ENCODE results near the gene TENT5C. TPM values are rescaled to one million over a fixed set of nuclear protein-coding genes. Genes with fewer than 3 reads are reported as not detected.

Gene TENT5C
- total and polyA plus RNA-seq, 9 of the 15 experiments (the other 6 are each of a cell fraction or from before 2014, with no cell fraction given) = 1.8 to 7.7 (median 4.0) TPM

DNA sequence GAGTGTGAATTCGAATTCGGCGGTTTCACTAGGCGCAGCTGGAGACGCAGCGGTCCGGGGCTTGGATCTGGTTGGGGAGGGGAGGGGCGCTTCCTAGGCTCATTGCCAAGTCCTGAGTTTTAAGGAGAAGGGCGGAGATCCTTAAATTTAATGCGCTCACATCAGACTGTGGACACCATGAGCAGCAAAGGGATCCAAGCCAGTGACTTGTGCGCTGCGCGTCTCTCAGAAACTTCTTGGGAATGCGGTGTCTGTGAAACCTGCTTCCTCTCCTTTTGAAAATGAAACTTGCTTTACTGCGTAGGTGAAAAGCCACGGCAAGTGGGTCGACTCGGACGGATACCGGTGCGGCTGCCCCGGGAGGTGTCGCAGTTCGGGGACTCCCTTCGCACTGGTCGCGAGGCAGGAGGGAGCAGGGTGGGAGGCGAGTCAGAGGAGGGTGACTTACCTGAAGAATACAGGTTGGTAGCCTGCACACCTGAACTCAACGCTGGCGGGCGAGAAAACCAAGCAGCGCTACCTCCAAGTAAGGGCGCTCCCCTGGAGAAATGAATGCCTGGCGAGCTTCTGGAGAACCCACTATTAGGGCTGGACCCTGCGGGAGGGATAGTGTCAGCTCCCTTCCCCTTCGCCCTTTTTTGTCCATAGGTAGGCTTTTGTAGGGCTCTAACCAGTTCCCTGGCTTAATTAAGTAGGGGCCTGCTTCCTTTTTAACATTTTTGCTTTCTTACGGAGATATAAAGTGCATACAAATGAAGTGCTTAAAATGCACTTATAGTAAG lies 992 bp downstream of the TENT5C start (continued):
- no peak for TF ChIP-seq ZNF146 (CRISPR knock-in tag; IDR thresholded peaks at IDR 0.05; ENCODE audit: unreplicated experiment)
- TF ChIP-seq E2F8 (IDR thresholded peaks at IDR 0.05; ENCODE audit: low read depth, partially characterized antibody) = no peak
- peak in 1 of 2 experiments; percentile 26; a peak in 1 of 4 replicates for TF ChIP-seq MAZ (CRISPR knock-in tag; conservative IDR thresholded peaks at IDR 0.05 in 1 of 2, IDR thresholded peaks at IDR 0.05 in 1 of 2)
- TF ChIP-seq BRCA1 (IDR thresholded peaks at IDR 0.05) = no peak
- TF ChIP-seq BRCA1 (CRISPR knock-in tag; IDR thresholded peaks at IDR 0.05) = no peak
- peak; percentile 19; the same call in 1 of the 2 replicates for TF ChIP-seq ARID2 (IDR thresholded peaks at IDR 0.05)
- no peak for TF ChIP-seq RFX1 (IDR thresholded peaks at IDR 0.05)
- no peak for TF ChIP-seq FOSL1 (tag; conservative IDR thresholded peaks at IDR 0.05)
- TF ChIP-seq NCOA2 (IDR thresholded peaks at IDR 0.05; ENCODE audit: partially characterized antibody in 2 of 2) = no peak
- peak; percentile 21 for TF ChIP-seq KDM5B (IDR thresholded peaks at IDR 0.05; ENCODE audit: insufficient replicate concordance, low read depth, low read length)
- TF ChIP-seq MXI1 (IDR thresholded peaks at IDR 0.05; ENCODE audit: low read depth, low read length) = no peak
- TF ChIP-seq ZNF282 (CRISPR knock-in tag; IDR thresholded peaks at IDR 0.05) = no peak
- no peak for TF ChIP-seq ZFP30 (CRISPR knock-in tag; IDR thresholded peaks at IDR 0.05; ENCODE audit: borderline replicate concordance)
- no peak for TF ChIP-seq CBX3 (IDR thresholded peaks at IDR 0.05; ENCODE audit: borderline replicate concordance in 1 of 2, low read length in 2 of 2)
- no peak for TF ChIP-seq ARID3B (CRISPR knock-in tag; IDR thresholded peaks at IDR 0.05; ENCODE audit: borderline replicate concordance)
- 0 out of 2 replicates have a peak, but pooled peaks have one; percentile 11 for TF ChIP-seq GABPB1 (CRISPR knock-in tag; IDR thresholded peaks at IDR 0.05)
- no peak for TF ChIP-seq ZNF445 (CRISPR knock-in tag; IDR thresholded peaks at IDR 0.05; ENCODE audit: low read depth)
- no peak for TF ChIP-seq RFX5 (IDR thresholded peaks at IDR 0.05; ENCODE audit: low read depth, low read length)
- TF ChIP-seq PKNOX1 (IDR thresholded peaks at IDR 0.05) = no peak
- TF ChIP-seq KAT2B (IDR thresholded peaks at IDR 0.05; ENCODE audit: low read depth, low read length) = no peak
- TF ChIP-seq, protein P1, sequence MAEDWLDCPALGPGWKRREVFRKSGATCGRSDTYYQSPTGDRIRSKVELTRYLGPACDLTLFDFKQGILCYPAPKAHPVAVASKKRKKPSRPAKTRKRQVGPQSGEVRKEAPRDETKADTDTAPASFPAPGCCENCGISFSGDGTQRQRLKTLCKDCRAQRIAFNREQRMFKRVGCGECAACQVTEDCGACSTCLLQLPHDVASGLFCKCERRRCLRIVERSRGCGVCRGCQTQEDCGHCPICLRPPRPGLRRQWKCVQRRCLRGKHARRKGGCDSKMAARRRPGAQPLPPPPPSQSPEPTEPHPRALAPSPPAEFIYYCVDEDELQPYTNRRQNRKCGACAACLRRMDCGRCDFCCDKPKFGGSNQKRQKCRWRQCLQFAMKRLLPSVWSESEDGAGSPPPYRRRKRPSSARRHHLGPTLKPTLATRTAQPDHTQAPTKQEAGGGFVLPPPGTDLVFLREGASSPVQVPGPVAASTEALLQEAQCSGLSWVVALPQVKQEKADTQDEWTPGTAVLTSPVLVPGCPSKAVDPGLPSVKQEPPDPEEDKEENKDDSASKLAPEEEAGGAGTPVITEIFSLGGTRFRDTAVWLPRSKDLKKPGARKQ (CRISPR knock-in tag; IDR thresholded peaks at IDR 0.05) = no peak

Data from K562 (cell line).